ENCODE measurements around the gene MAS1. TPM values are rescaled to one million over a fixed set of nuclear protein-coding genes. Genes with fewer than 3 reads are reported as not detected.

MAS1 gene
- total and polyA plus RNA-seq, 2 of the 13 experiments (the other 11 are each of a cell fraction or from before 2014, with no cell fraction given): not detected

GRCh38 chr6:159875194-159875593 is 15.6 kb upstream of the MAS1 start (continued):
- TF ChIP-seq CSRNP1 (CRISPR knock-in tag; IDR thresholded peaks at IDR 0.05): no peak
- TF ChIP-seq KLF13 (CRISPR knock-in tag; IDR thresholded peaks at IDR 0.05): no peak
- no peak for TF ChIP-seq ZNF318 (CRISPR knock-in tag; IDR thresholded peaks at IDR 0.05)
- no peak for TF ChIP-seq TRAFD1 (CRISPR knock-in tag; IDR thresholded peaks at IDR 0.05; ENCODE audit: borderline replicate concordance)
- TF ChIP-seq GATA4 (IDR thresholded peaks at IDR 0.05; ENCODE audit: borderline replicate concordance, low read depth): no peak
- no peak for TF ChIP-seq KDM3A (CRISPR knock-in tag; IDR thresholded peaks at IDR 0.05; ENCODE audit: low read depth)
- TF ChIP-seq BRF2 (CRISPR knock-in tag; IDR thresholded peaks at IDR 0.05): no peak
- peak; percentile 30; the same call in 1 of the 2 replicates for TF ChIP-seq KDM2A (CRISPR knock-in tag; IDR thresholded peaks at IDR 0.05; ENCODE audit: borderline replicate concordance, low read depth)
- TF ChIP-seq BHLHE40 (IDR thresholded peaks at IDR 0.05; ENCODE audit: low read length): 0 out of 2 replicates have a peak, but pooled peaks have one; percentile 4
- no peak for TF ChIP-seq CHCHD3 (CRISPR knock-in tag; IDR thresholded peaks at IDR 0.05)
- TF ChIP-seq ZNF20 (CRISPR knock-in tag; IDR thresholded peaks at IDR 0.05): no peak
- TF ChIP-seq ZNF570 (CRISPR knock-in tag; IDR thresholded peaks at IDR 0.05; ENCODE audit: borderline replicate concordance): no peak
- TF ChIP-seq, protein P1, sequence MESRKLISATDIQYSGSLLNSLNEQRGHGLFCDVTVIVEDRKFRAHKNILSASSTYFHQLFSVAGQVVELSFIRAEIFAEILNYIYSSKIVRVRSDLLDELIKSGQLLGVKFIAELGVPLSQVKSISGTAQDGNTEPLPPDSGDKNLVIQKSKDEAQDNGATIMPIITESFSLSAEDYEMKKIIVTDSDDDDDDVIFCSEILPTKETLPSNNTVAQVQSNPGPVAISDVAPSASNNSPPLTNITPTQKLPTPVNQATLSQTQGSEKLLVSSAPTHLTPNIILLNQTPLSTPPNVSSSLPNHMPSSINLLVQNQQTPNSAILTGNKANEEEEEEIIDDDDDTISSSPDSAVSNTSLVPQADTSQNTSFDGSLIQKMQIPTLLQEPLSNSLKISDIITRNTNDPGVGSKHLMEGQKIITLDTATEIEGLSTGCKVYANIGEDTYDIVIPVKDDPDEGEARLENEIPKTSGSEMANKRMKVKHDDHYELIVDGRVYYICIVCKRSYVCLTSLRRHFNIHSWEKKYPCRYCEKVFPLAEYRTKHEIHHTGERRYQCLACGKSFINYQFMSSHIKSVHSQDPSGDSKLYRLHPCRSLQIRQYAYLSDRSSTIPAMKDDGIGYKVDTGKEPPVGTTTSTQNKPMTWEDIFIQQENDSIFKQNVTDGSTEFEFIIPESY (CRISPR knock-in tag; IDR thresholded peaks at IDR 0.05): no peak
- no peak for TF ChIP-seq HNRNPL (IDR thresholded peaks at IDR 0.05; ENCODE audit: low read depth, low read length)
- TF ChIP-seq MBD4 (IDR thresholded peaks at IDR 0.05; ENCODE audit: borderline replicate concordance, low read length): no peak

Data from HepG2 (cell line).